Loucy (cell line): ENCODE measurements around the gene CCR6.

Experiments
- CTCF ChIP-seq: fragments of 200-600 bp; sonication (generic); conservative IDR thresholded peaks from 2 replicates; pipeline ENCODE4 v1.5.1; 2014; ENCODE audit warnings: mild to moderate bottlenecking, antibody characterized with exemption, low read length
- EZH2phosphoT487 ChIP-seq: fragments of 200-600 bp; IDR thresholded peaks from 2 replicates; pipeline ENCODE4 v1.6.1; 2018; ENCODE audit warnings: antibody characterized with exemption, mild to moderate bottlenecking, moderate library complexity, borderline replicate concordance

- TF ChIP-seq CTCF (no peak), EZH2phosphoT487 (no peak)
Observed at GRCh38 chr6:167161851-167162467, 39.1 kb downstream of the CCR6 start.
